ENCODE data around the gene ROBO1. TPM values are rescaled to one million over a fixed set of nuclear protein-coding genes. Genes with fewer than 3 reads are reported as not detected.
A peak's percentile ranks its signal among the peaks of the same experiment; 100 is the strongest.

ROBO1 gene
- total and polyA plus RNA-seq, 2 of the 13 experiments (the other 11 are each of a cell fraction or from before 2014, with no cell fraction given), result 52.2 to 71.0 TPM

- no peak for TF ChIP-seq MTA1 (CRISPR knock-in tag; IDR thresholded peaks at IDR 0.05; ENCODE audit: borderline replicate concordance)
- TF ChIP-seq RARA (CRISPR knock-in tag; IDR thresholded peaks at IDR 0.05), result peak; percentile 57; the same call in 1 of the 2 replicates
- TF ChIP-seq SIN3A (IDR thresholded peaks at IDR 0.05; ENCODE audit: borderline replicate concordance, low read depth, low read length), result no peak
- no peak for TF ChIP-seq ARID5B (CRISPR knock-in tag; IDR thresholded peaks at IDR 0.05)
- no peak for TF ChIP-seq RBAK (CRISPR knock-in tag; IDR thresholded peaks at IDR 0.05)
- TF ChIP-seq, protein P1, sequence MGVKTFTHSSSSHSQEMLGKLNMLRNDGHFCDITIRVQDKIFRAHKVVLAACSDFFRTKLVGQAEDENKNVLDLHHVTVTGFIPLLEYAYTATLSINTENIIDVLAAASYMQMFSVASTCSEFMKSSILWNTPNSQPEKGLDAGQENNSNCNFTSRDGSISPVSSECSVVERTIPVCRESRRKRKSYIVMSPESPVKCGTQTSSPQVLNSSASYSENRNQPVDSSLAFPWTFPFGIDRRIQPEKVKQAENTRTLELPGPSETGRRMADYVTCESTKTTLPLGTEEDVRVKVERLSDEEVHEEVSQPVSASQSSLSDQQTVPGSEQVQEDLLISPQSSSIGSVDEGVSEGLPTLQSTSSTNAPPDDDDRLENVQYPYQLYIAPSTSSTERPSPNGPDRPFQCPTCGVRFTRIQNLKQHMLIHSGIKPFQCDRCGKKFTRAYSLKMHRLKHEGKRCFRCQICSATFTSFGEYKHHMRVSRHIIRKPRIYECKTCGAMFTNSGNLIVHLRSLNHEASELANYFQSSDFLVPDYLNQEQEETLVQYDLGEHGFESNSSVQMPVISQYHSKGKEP (CRISPR knock-in tag; IDR thresholded peaks at IDR 0.05), result no peak
- TF ChIP-seq EP300 (IDR thresholded peaks at IDR 0.05; ENCODE audit: low read depth in 2 of 2, low read length in 2 of 2), result peak in 1 of 2 experiments; percentile 56; a peak in 1 of 4 replicates
- no peak for TF ChIP-seq EP300 (CRISPR knock-in tag; IDR thresholded peaks at IDR 0.05; ENCODE audit: borderline replicate concordance)
- TF ChIP-seq SIX1 (CRISPR knock-in tag; IDR thresholded peaks at IDR 0.05; ENCODE audit: borderline replicate concordance), result peak; percentile 84; the same call in 1 of the 2 replicates
- TF ChIP-seq MTF2 (CRISPR knock-in tag; IDR thresholded peaks at IDR 0.05; ENCODE audit: borderline replicate concordance), result no peak
- no peak for TF ChIP-seq NFKB2 (CRISPR knock-in tag; IDR thresholded peaks at IDR 0.05; ENCODE audit: borderline replicate concordance)
- TF ChIP-seq ZNF567 (CRISPR knock-in tag; IDR thresholded peaks at IDR 0.05; ENCODE audit: borderline replicate concordance), result no peak
- no peak for TF ChIP-seq ZNF484 (CRISPR knock-in tag; IDR thresholded peaks at IDR 0.05; ENCODE audit: borderline replicate concordance, low read depth)
- no peak for TF ChIP-seq ZNF614 (CRISPR knock-in tag; IDR thresholded peaks at IDR 0.05; ENCODE audit: borderline replicate concordance)
- TF ChIP-seq HMG20A (CRISPR knock-in tag; IDR thresholded peaks at IDR 0.05; ENCODE audit: borderline replicate concordance), result peak; percentile 4; the same call in 1 of the 2 replicates
- TF ChIP-seq ASH2L (IDR thresholded peaks at IDR 0.05; ENCODE audit: insufficient read length, low read depth, low read length), result no peak
- TF ChIP-seq, protein P2, sequence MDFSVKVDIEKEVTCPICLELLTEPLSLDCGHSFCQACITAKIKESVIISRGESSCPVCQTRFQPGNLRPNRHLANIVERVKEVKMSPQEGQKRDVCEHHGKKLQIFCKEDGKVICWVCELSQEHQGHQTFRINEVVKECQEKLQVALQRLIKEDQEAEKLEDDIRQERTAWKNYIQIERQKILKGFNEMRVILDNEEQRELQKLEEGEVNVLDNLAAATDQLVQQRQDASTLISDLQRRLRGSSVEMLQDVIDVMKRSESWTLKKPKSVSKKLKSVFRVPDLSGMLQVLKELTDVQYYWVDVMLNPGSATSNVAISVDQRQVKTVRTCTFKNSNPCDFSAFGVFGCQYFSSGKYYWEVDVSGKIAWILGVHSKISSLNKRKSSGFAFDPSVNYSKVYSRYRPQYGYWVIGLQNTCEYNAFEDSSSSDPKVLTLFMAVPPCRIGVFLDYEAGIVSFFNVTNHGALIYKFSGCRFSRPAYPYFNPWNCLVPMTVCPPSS (IDR thresholded peaks at IDR 0.05), result no peak
Observed at GRCh38 chr3:78972617-78973301, 795.0 kb downstream of the ROBO1 start (continued).
